GM23338 (cell line): ENCODE data around the gene C20orf173. TPM values are rescaled to one million over a fixed set of nuclear protein-coding genes. Genes with fewer than 3 reads are reported as not detected.

ENCODE experiments used
- ATAC-seq: fragments of 200-7000 bp; cut with Tn5 transposase; 3 replicates; pipeline ENCODE4 v1.9.1; 2020
- DNase-seq: peaks from one replicate; pipeline ENCODE4 v3.0.0-alpha.2; 2015; ENCODE audit warnings: low spot score
- H2AFZ ChIP-seq: fragments of 200-600 bp; sonication (generic); 2 replicates; pipeline ENCODE4 v1.8.0; 2016; ENCODE audit warnings: antibody characterized with exemption, mild to moderate bottlenecking, moderate library complexity
- H3F3A ChIP-seq: fragments of 200-600 bp; sonication (generic); replicated peaks from 2 replicates; pipeline ENCODE4 v1.8.0; 2017; ENCODE audit warnings: antibody characterized with exemption, mixed run types, low read depth
- H3K27ac ChIP-seq: fragments of 200-600 bp; sonication (generic); 2 replicates; pipeline ENCODE4 v1.6.1; 2016; ENCODE audit warnings: low read depth
- H3K27me3 ChIP-seq: fragments of 200-600 bp; sonication (generic); 2 replicates; pipeline ENCODE4 v1.8.0; 2016; ENCODE audit warnings: mild to moderate bottlenecking, mixed run types, moderate library complexity; ENCODE audit not compliant: insufficient read depth
- H3K36me3 ChIP-seq: fragments of 200-600 bp; sonication (generic); 2 replicates; pipeline ENCODE4 v1.8.0; 2016; ENCODE audit warnings: mild to moderate bottlenecking; ENCODE audit not compliant: insufficient read depth
- H3K4me1 ChIP-seq: fragments of 200-600 bp; sonication (generic); 2 replicates; pipeline ENCODE4 v1.8.0; 2016; ENCODE audit warnings: mild to moderate bottlenecking, moderate library complexity; ENCODE audit not compliant: insufficient read depth
- H3K4me2 ChIP-seq: fragments of 200-600 bp; sonication (generic); 2 replicates; pipeline ENCODE4 v1.7.1; 2017; ENCODE audit warnings: mixed run types
- H3K4me3 ChIP-seq: fragments of 200-600 bp; sonication (generic); 2 replicates; pipeline ENCODE4 v1.6.1; 2016; ENCODE audit warnings: mixed run types
- H3K79me2 ChIP-seq: fragments of 200-600 bp; sonication (generic); replicated peaks from 2 replicates; pipeline ENCODE4 v1.8.0; 2017; ENCODE audit warnings: mild to moderate bottlenecking; ENCODE audit not compliant: insufficient read depth
- H3K9me2 ChIP-seq: fragments of 200-600 bp; sonication (generic); 2 replicates; pipeline ENCODE4 v1.8.0; 2017; ENCODE audit not compliant: insufficient read depth
- H4K20me1 ChIP-seq: fragments of 200-600 bp; sonication (generic); replicated peaks from 2 replicates; pipeline ENCODE4 v1.8.0; 2017; ENCODE audit warnings: mild to moderate bottlenecking; ENCODE audit not compliant: insufficient read depth
- H3K27ac Mint-ChIP-seq: 2 replicates; pipeline ENCODE4 v1.8.0; 2020; ENCODE audit warnings: inconsistent platforms, mild to moderate bottlenecking, moderate library complexity, mixed read lengths
- H3K27me3 Mint-ChIP-seq: 3 replicates; pipeline ENCODE4 v1.8.0; 2022; ENCODE audit warnings: low read depth, mild to moderate bottlenecking, moderate library complexity, mixed read lengths, inconsistent platforms; ENCODE audit not compliant: insufficient read depth, poor library complexity
- H3K36me3 Mint-ChIP-seq: 3 replicates; pipeline ENCODE4 v1.8.0; 2021; ENCODE audit warnings: low read depth, mild to moderate bottlenecking, inconsistent platforms, moderate library complexity, mixed read lengths
- H3K4me1 Mint-ChIP-seq: 3 replicates; pipeline ENCODE4 v1.8.0; 2020; ENCODE audit warnings: mild to moderate bottlenecking, inconsistent platforms, mixed read lengths
- H3K4me3 Mint-ChIP-seq: 3 replicates; pipeline ENCODE4 v1.8.0; 2021; ENCODE audit warnings: moderate library complexity, mild to moderate bottlenecking, inconsistent platforms, mixed read lengths
- H3K9me3 Mint-ChIP-seq: 3 replicates; pipeline ENCODE4 v1.8.0; 2020; ENCODE audit warnings: moderate library complexity, mild to moderate bottlenecking, inconsistent platforms, mixed read lengths
- CTCF ChIP-seq, 2 experiments: fragments of 200-600 bp in 1 of 2; sonication (generic) in 1 of 2; conservative IDR thresholded peaks; 2 replicates each; pipeline versions ENCODE4 v1.5.1 to v1.6.1; 2016 to 2017; ENCODE audit warnings: antibody characterized with exemption in 2 of 2, low read depth in 2 of 2, mild to moderate bottlenecking in 2 of 2, moderate library complexity in 1 of 2
- ETS1 ChIP-seq: IDR thresholded peaks from 2 replicates; pipeline ENCODE4 v1.6.1; 2016; ENCODE audit warnings: antibody characterized with exemption
- EZH2 ChIP-seq: fragments of 200-600 bp; sonication (generic); IDR thresholded peaks from one replicate; pipeline ENCODE4 v1.8.0; 2017; ENCODE audit warnings: antibody characterized with exemption, mild to moderate bottlenecking, low read depth; ENCODE audit not compliant: unreplicated experiment
- EZH2phosphoT487 ChIP-seq: fragments of 200-600 bp; sonication (generic); IDR thresholded peaks from one replicate; pipeline ENCODE4 v1.8.1; 2018; ENCODE audit warnings: antibody characterized with exemption; ENCODE audit not compliant: unreplicated experiment
- JUNB ChIP-seq: IDR thresholded peaks from one replicate; pipeline ENCODE4 v1.6.1; 2016; ENCODE audit warnings: antibody characterized with exemption; ENCODE audit not compliant: unreplicated experiment
- REST ChIP-seq: IDR thresholded peaks from one replicate; pipeline ENCODE4 v1.6.1; 2018; ENCODE audit warnings: antibody characterized with exemption; ENCODE audit not compliant: unreplicated experiment
- STAT1 ChIP-seq: IDR thresholded peaks from one replicate; pipeline ENCODE4 v1.6.1; 2016; ENCODE audit warnings: antibody characterized with exemption; ENCODE audit not compliant: unreplicated experiment
- ZNF114 ChIP-seq: fragments of 250-450 bp; sonication (Bioruptor Pico); IDR thresholded peaks from 2 replicates; pipeline ENCODE4 v1.5.0; 2020; ENCODE audit warnings: mild to moderate bottlenecking, moderate library complexity
- ZNF331 ChIP-seq: fragments of 250-450 bp; sonication (Bioruptor Pico); IDR thresholded peaks from 2 replicates; pipeline ENCODE4 v1.5.0; 2020; ENCODE audit warnings: low read depth, mild to moderate bottlenecking, moderate library complexity
- ZNF462 ChIP-seq: fragments of 250-450 bp; sonication (Bioruptor Pico); IDR thresholded peaks from 2 replicates; pipeline ENCODE4 v1.5.0; 2020; ENCODE audit warnings: mild to moderate bottlenecking, moderate library complexity
- polyA plus RNA-seq: library from polyadenylated mRNA; unstranded; fragments of >200 nt; fragmentation: Nextera tagmentation; extraction: Ambion mirVana; gene quantifications from 2 replicates; pipeline ENCODE4 v1.2.1, GENCODE V29; 2016
- total RNA-seq: library from RNA; depleted of rRNA; stranded (reverse); fragments of >200 nt; shearing (Covaris generic); gene quantifications from 2 replicates; pipeline ENCODE4 v1.2.3, GENCODE V29; 2014

C20orf173 gene
- total and polyA plus RNA-seq, 2 experiments from 2014 or later = not detected

- no peak for DNase-seq
- Histone ChIP-seq H3K4me2 (no peak overlapping the region), H3K27me3 (no peaks in the 10 kb centered on the region), H3K9me2 (no peaks in the 10 kb centered on the region), H3K4me3 (no peak overlapping the region), H3K4me1 (peaks cover 3% of the 10 kb centered on the region; the same call in 1 of the 2 replicates), H3K79me2 (no peaks in the 10 kb centered on the region), H3F3A (no peaks in the 10 kb centered on the region), H3K27ac (no peak overlapping the region), H2AFZ (no peak overlapping the region), H3K36me3 (no peaks in the 10 kb centered on the region), H4K20me1 (no peaks in the 10 kb centered on the region; the same call in 1 of the 2 replicates)
- Mint-ChIP-seq H3K27me3 (peaks cover 5% of the 10 kb centered on the region), H3K4me1 (peaks cover 20% of the 10 kb centered on the region), H3K27ac (no peak overlapping the region; the same call in 1 of the 2 replicates), H3K9me3 (no peaks in the 10 kb centered on the region; the same call in 2 of the 3 replicates), H3K36me3 (peaks cover 27% of the 10 kb centered on the region), H3K4me3 (no peak overlapping the region)
- no peak for ATAC-seq
- TF ChIP-seq STAT1 (no peak), ETS1 (no peak), JUNB (no peak), ZNF114 (no peak), REST (no peak), EZH2 (no peak), EZH2phosphoT487 (no peak), CTCF (conservative IDR thresholded peaks at IDR 0.05; ENCODE audit: low read depth in 2 of 2) (no peak), ZNF331 (CRISPR knock-in tag) (no peak), ZNF462 (no peak)
Measured at GRCh38 chr20:35558451-35558850, 29.0 kb upstream of the C20orf173 start.
